HepG2 (cell line): ENCODE measurements around the gene CDC42EP1. TPM values are rescaled to one million over a fixed set of nuclear protein-coding genes. Genes with fewer than 3 reads are reported as not detected.

Experiments used
- CBX2 ChIP-seq, 2 experiments: fragments of 200-600 bp in 1 of 2; sonication (generic); formaldehyde crosslinking in 1 of 2; IDR thresholded peaks; 2 replicates each; pipeline versions ENCODE4 v1.7.0 to v1.8.1; 2018 to 2022; ENCODE audit warnings: low read depth in 2 of 2, low read length in 1 of 2, mild to moderate bottlenecking in 1 of 2, missing genetic modification reagents in 1 of 2
- FOXK2 ChIP-seq: fragments of 450-650 bp; IDR thresholded peaks from 2 replicates; pipeline ENCODE4 v1.6.1; 2016
- GABPB1 ChIP-seq: IDR thresholded peaks from 2 replicates; pipeline ENCODE4 v1.6.1; 2016; ENCODE audit warnings: mild to moderate bottlenecking, missing genetic modification reagents, moderate library complexity, missing compliant biosample characterization
- GZF1 ChIP-seq: sonication (generic); formaldehyde crosslinking; IDR thresholded peaks from 2 replicates; pipeline ENCODE4 v1.5.1; 2020; ENCODE audit warnings: mild to moderate bottlenecking, missing genetic modification reagents
- HNRNPUL1 ChIP-seq: fragments of 200-400 bp; formaldehyde crosslinking; IDR thresholded peaks from 2 replicates; pipeline ENCODE4 v1.6.1; 2017; ENCODE audit warnings: low read depth, mild to moderate bottlenecking, low read length, moderate library complexity
- JUND ChIP-seq: sonication (generic); formaldehyde crosslinking; IDR thresholded peaks from 2 replicates; pipeline ENCODE4 v1.8.0; 2022; ENCODE audit warnings: mild to moderate bottlenecking, missing genetic modification reagents
- KDM5A ChIP-seq: fragments of 200-600 bp; sonication (generic); IDR thresholded peaks from 2 replicates; pipeline ENCODE4 v1.7.0; 2018; ENCODE audit warnings: antibody characterized with exemption, mild to moderate bottlenecking, low read length, borderline replicate concordance
- KMT2A ChIP-seq: sonication (generic); formaldehyde crosslinking; IDR thresholded peaks from 2 replicates; pipeline ENCODE4 v1.4.0; 2020; ENCODE audit warnings: missing genetic modification reagents
- MAFF ChIP-seq: IDR thresholded peaks from 2 replicates; pipeline ENCODE4 v1.6.1; 2011; ENCODE audit warnings: low read depth, low read length, improper control_type of control experiment
- MED8 ChIP-seq: sonication (generic); formaldehyde crosslinking; IDR thresholded peaks from 2 replicates; pipeline ENCODE4 v1.8.1; 2023; ENCODE audit warnings: mild to moderate bottlenecking, missing genetic modification reagents; ENCODE audit not compliant: insufficient replicate concordance
- RBM22 ChIP-seq: fragments of 200-400 bp; formaldehyde crosslinking; optimal IDR thresholded peaks from 2 replicates; pipeline ENCODE3; 2017; ENCODE audit warnings: mild to moderate bottlenecking, low read length, moderate library complexity
- SMAD9 ChIP-seq: sonication (generic); formaldehyde crosslinking; IDR thresholded peaks from 2 replicates; pipeline ENCODE4 v1.5.1; 2020; ENCODE audit warnings: mild to moderate bottlenecking, missing genetic modification reagents
- SYNCRIP ChIP-seq: fragments of 200-400 bp; formaldehyde crosslinking; IDR thresholded peaks from 2 replicates; pipeline ENCODE4 v1.6.1; 2018; ENCODE audit warnings: mild to moderate bottlenecking, low read depth, low read length; ENCODE audit not compliant: insufficient read depth
- TEAD3 ChIP-seq: optimal IDR thresholded peaks from 2 replicates; pipeline ENCODE3; 2016; ENCODE audit warnings: borderline replicate concordance
- ZBTB38 ChIP-seq: sonication (generic); formaldehyde crosslinking; IDR thresholded peaks from 2 replicates; pipeline ENCODE4 v1.5.1; 2020; ENCODE audit warnings: mild to moderate bottlenecking, missing genetic modification reagents
- ZBTB42 ChIP-seq: sonication (generic); formaldehyde crosslinking; IDR thresholded peaks from 2 replicates; pipeline ENCODE4 v1.5.0; 2020; ENCODE audit warnings: mild to moderate bottlenecking, missing genetic modification reagents
- ZFP36L1 ChIP-seq: sonication (generic); formaldehyde crosslinking; IDR thresholded peaks from 2 replicates; pipeline ENCODE4 v1.8.0; 2022; ENCODE audit warnings: mild to moderate bottlenecking, missing genetic modification reagents, moderate library complexity
- ZFP37 ChIP-seq: sonication (generic); formaldehyde crosslinking; IDR thresholded peaks from 2 replicates; pipeline ENCODE4 v1.4.0; 2020; ENCODE audit warnings: missing genetic modification reagents, borderline replicate concordance
- ZFP62 ChIP-seq: sonication (generic); formaldehyde crosslinking; IDR thresholded peaks from 2 replicates; pipeline ENCODE4 v1.4.0; 2020; ENCODE audit warnings: missing genetic modification reagents
- ZNF101 ChIP-seq: sonication (generic); formaldehyde crosslinking; IDR thresholded peaks from 2 replicates; pipeline ENCODE4 v1.4.0; 2020; ENCODE audit warnings: mild to moderate bottlenecking, low read depth, missing genetic modification reagents, borderline replicate concordance
- ZNF12 ChIP-seq: sonication (generic); formaldehyde crosslinking; IDR thresholded peaks from 2 replicates; pipeline ENCODE4 v1.5.0; 2020; ENCODE audit warnings: missing genetic modification reagents
- ZNF333 ChIP-seq: sonication (generic); formaldehyde crosslinking; IDR thresholded peaks from 2 replicates; pipeline ENCODE4 v1.4.0; 2020; ENCODE audit warnings: mild to moderate bottlenecking, missing genetic modification reagents, borderline replicate concordance
- ZNF383 ChIP-seq: sonication (generic); formaldehyde crosslinking; IDR thresholded peaks from 2 replicates; pipeline ENCODE4 v1.4.0; 2020; ENCODE audit warnings: missing genetic modification reagents, mild to moderate bottlenecking, borderline replicate concordance
- ZNF546 ChIP-seq: sonication (generic); formaldehyde crosslinking; conservative IDR thresholded peaks from 2 replicates; pipeline ENCODE4 v1.8.1; 2023; ENCODE audit warnings: mild to moderate bottlenecking, missing genetic modification reagents
- ZNF567 ChIP-seq: sonication (generic); formaldehyde crosslinking; IDR thresholded peaks from 2 replicates; pipeline ENCODE4 v1.8.1; 2023; ENCODE audit warnings: mild to moderate bottlenecking, missing genetic modification reagents, borderline replicate concordance
- ZNF644 ChIP-seq: IDR thresholded peaks from 2 replicates; pipeline ENCODE4 v1.6.1; 2016; ENCODE audit warnings: low read depth
- ZNF652 ChIP-seq: IDR thresholded peaks from 2 replicates; pipeline ENCODE4 v1.6.1; 2016; ENCODE audit warnings: low read depth, borderline replicate concordance
- ZNF709 ChIP-seq: sonication (generic); formaldehyde crosslinking; IDR thresholded peaks from 2 replicates; pipeline ENCODE4 v1.5.0; 2020; ENCODE audit warnings: mild to moderate bottlenecking, missing genetic modification reagents
- ZNF780A ChIP-seq: sonication (generic); formaldehyde crosslinking; IDR thresholded peaks from 2 replicates; pipeline ENCODE4 v1.8.0; 2022; ENCODE audit warnings: mild to moderate bottlenecking, missing genetic modification reagents, moderate library complexity
- polyA plus RNA-seq, 8 experiments: library from polyadenylated mRNA; depleted of rRNA in 3 of 8; stranded (reverse) in 7 of 8; unstranded in 1 of 8; fragments of >200 nt; fragmentation: Illumina TruSeq in 4 of 8; extraction: Trizol in 4 of 8; gene quantifications; 2 replicates each; pipeline versions ENCODE4 v1.2.1 to v1.2.3, GENCODE V29; 2011 to 2016; ENCODE audit warnings: low read depth in 4 of 8, missing spikeins in 1 of 8, mixed read lengths in 1 of 8; ENCODE audit not compliant: insufficient read depth in 1 of 8
- total RNA-seq, 5 experiments: library from RNA; depleted of rRNA; stranded (reverse); fragments of >200 nt; fragmentation: Illumina TruSeq; extraction: Trizol; gene quantifications; 2 replicates each; pipeline ENCODE4 v1.2.3, GENCODE V29; 2016; ENCODE audit warnings: low read depth in 1 of 5
- TF ChIP-seq, protein P1 (sequence below): sonication (generic); formaldehyde crosslinking; IDR thresholded peaks from 2 replicates; pipeline ENCODE4 v1.5.0; 2020; ENCODE audit warnings: missing genetic modification reagents
- TF ChIP-seq, protein P2 (sequence below): sonication (generic); formaldehyde crosslinking; IDR thresholded peaks from 2 replicates; pipeline ENCODE4 v1.4.0; 2020; ENCODE audit warnings: mild to moderate bottlenecking, low read depth, missing genetic modification reagents

The CDC42EP1 gene
- total and polyA plus RNA-seq, 2 of the 13 experiments (the other 11 are each of a cell fraction or from before 2014, with no cell fraction given) = 17.1 to 29.5 TPM

DNA sequence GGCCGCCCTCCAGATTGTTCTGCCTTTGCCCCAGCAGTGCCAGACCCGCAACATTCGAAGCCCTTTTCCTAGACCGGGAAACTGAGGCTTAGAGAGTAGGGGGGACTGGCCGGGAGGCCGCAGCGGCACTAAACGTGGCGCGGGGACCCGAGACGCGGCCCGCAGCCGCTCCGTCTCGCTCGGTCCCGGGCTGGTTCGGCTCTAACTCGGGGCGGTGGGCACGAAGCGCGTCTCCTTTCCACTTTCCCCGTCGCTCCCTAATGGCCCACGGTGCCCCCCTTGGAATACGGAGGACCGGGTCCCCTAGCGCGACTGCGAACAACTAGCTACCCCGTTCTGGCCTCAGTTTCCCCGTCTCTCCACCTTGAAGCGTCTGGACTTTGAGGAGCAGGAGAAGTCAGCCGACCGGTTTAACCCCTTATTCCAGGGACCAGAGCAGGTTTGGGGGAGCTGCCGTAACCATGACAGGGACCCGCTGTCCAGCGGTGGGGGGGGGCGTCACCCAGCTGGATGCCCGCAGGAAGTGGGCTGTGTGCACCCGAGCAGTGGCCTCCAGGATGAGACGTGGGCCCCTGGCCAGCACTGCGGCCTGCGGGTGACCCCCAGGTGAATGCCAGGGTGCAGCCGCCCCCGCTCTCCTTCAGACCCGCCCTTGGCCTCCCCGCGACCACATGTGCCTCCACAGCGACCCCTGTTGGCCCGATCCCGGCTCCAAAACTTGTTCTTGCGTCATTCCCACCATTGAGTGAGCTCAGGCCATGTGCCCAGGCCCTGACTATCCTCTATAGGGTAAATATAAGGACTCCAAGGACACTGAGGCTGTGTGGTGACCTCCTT, 1.1 kb downstream of the CDC42EP1 start (continued):
- TF ChIP-seq ZNF780A = no peak; the same call in 1 of the 2 replicates
- TF ChIP-seq ZFP36L1 (CRISPR knock-in tag) = peak; percentile 78; the same call in 1 of the 2 replicates
- TF ChIP-seq CBX2 (IDR thresholded peaks at IDR 0.05; ENCODE audit: low read depth, low read length) = no peak
- TF ChIP-seq CBX2 (CRISPR knock-in tag; IDR thresholded peaks at IDR 0.05; ENCODE audit: low read depth) = no peak
- no peak for TF ChIP-seq RBM22
- TF ChIP-seq JUND (CRISPR knock-in tag) = peak; percentile 74; the same call in 1 of the 2 replicates
- TF ChIP-seq MED8 (CRISPR knock-in tag) = peak; percentile 83
- TF ChIP-seq, protein P1, sequence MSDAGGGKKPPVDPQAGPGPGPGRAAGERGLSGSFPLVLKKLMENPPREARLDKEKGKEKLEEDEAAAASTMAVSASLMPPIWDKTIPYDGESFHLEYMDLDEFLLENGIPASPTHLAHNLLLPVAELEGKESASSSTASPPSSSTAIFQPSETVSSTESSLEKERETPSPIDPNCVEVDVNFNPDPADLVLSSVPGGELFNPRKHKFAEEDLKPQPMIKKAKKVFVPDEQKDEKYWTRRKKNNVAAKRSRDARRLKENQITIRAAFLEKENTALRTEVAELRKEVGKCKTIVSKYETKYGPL = 0 out of 2 replicates have a peak, but pooled peaks have one; percentile 37
- TF ChIP-seq ZNF12 (CRISPR knock-in tag) = 0 out of 2 replicates have a peak, but pooled peaks have one; percentile 34
- TF ChIP-seq ZNF333 (CRISPR knock-in tag) = 0 out of 2 replicates have a peak, but pooled peaks have one; percentile 93
- TF ChIP-seq GZF1 (CRISPR knock-in tag) = 0 out of 2 replicates have a peak, but pooled peaks have one; percentile 47
- TF ChIP-seq ZFP37 (CRISPR knock-in tag) = peak; percentile 94
- TF ChIP-seq ZNF567 (CRISPR knock-in tag) = 0 out of 2 replicates have a peak, but pooled peaks have one; percentile 1
- no peak for TF ChIP-seq MAFF
- TF ChIP-seq FOXK2 = no peak
- TF ChIP-seq, protein P2, sequence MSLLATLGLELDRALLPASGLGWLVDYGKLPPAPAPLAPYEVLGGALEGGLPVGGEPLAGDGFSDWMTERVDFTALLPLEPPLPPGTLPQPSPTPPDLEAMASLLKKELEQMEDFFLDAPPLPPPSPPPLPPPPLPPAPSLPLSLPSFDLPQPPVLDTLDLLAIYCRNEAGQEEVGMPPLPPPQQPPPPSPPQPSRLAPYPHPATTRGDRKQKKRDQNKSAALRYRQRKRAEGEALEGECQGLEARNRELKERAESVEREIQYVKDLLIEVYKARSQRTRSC (CRISPR knock-in tag) = no peak
- TF ChIP-seq KMT2A (CRISPR knock-in tag) = peak; percentile 20; the same call in 1 of the 2 replicates
- TF ChIP-seq HNRNPUL1 = no peak
- no peak for TF ChIP-seq SYNCRIP
- TF ChIP-seq ZBTB42 (CRISPR knock-in tag) = no peak
- TF ChIP-seq ZNF101 (CRISPR knock-in tag) = no peak
- peak; percentile 82; the same call in 1 of the 2 replicates for TF ChIP-seq GABPB1 (CRISPR knock-in tag)
- TF ChIP-seq TEAD3 = peak; percentile 83
- peak; percentile 67; the same call in 1 of the 2 replicates for TF ChIP-seq ZNF709
- no peak for TF ChIP-seq ZFP62
- no peak for TF ChIP-seq ZNF546 (CRISPR knock-in tag)
- no peak for TF ChIP-seq ZNF383
- no peak for TF ChIP-seq KDM5A
- TF ChIP-seq SMAD9 (CRISPR knock-in tag) = 0 out of 2 replicates have a peak, but pooled peaks have one; percentile 62
- peak; percentile 30; the same call in 1 of the 2 replicates for TF ChIP-seq ZBTB38 (CRISPR knock-in tag)
- peak; percentile 69; the same call in 1 of the 2 replicates for TF ChIP-seq ZNF652 (CRISPR knock-in tag)
- 0 out of 2 replicates have a peak, but pooled peaks have one; percentile 59 for TF ChIP-seq ZNF644 (CRISPR knock-in tag)
